ENCODE data around the gene ADGRL2.

Gene ADGRL2

GRCh38 chr1:81912383-81912782 is 111.6 kb downstream of the ADGRL2 start:
- DNase-seq (ENCODE audit: low spot score), result no peak

- no peak for DNase-seq (ENCODE audit: low spot score)
These were observed 115.2 kb downstream of the ADGRL2 start for GRCh38 chr1:81915937-81916336.

GRCh38 chr1:81920245-81920740 is 119.6 kb downstream of the ADGRL2 start:
- peak; percentile 84 for DNase-seq (ENCODE audit: low spot score)

GRCh38 chr1:81920886-81921285 is 120.2 kb downstream of the ADGRL2 start:
- DNase-seq (ENCODE audit: low spot score), result no peak

- no peak for DNase-seq (ENCODE audit: low spot score)
These were observed 120.6 kb downstream of the ADGRL2 start for GRCh38 chr1:81921344-81921743.

GRCh38 chr1:81921851-81922462 is 121.2 kb downstream of the ADGRL2 start:
- no peak for DNase-seq (ENCODE audit: low spot score)

- no peak for DNase-seq (ENCODE audit: low spot score)
These were observed 122.2 kb downstream of the ADGRL2 start for GRCh38 chr1:81922955-81923354.

GRCh38 chr1:81929106-81929505 is 128.4 kb downstream of the ADGRL2 start:
- DNase-seq (ENCODE audit: low spot score), result no peak

GRCh38 chr1:81936853-81937252 is 136.1 kb downstream of the ADGRL2 start:
- no peak for DNase-seq (ENCODE audit: low spot score)

GRCh38 chr1:81937791-81938450 is 137.2 kb downstream of the ADGRL2 start:
- no peak for DNase-seq (ENCODE audit: low spot score)

- no peak for DNase-seq (ENCODE audit: low spot score)
These were observed 147.8 kb downstream of the ADGRL2 start for GRCh38 chr1:81948495-81948894.

- no peak for DNase-seq (ENCODE audit: low spot score)
These were observed 148.7 kb downstream of the ADGRL2 start for GRCh38 chr1:81949421-81949820.

GRCh38 chr1:81950037-81950436 is 149.3 kb downstream of the ADGRL2 start:
- no peak for DNase-seq (ENCODE audit: low spot score)

GRCh38 chr1:81950591-81951244 is 150.0 kb downstream of the ADGRL2 start:
- no peak for DNase-seq (ENCODE audit: low spot score)

- no peak for DNase-seq (ENCODE audit: low spot score)
These were observed 153.8 kb downstream of the ADGRL2 start for GRCh38 chr1:81954534-81955020.

GRCh38 chr1:81967951-81968350 is 167.2 kb downstream of the ADGRL2 start:
- DNase-seq (ENCODE audit: low spot score), result no peak

GRCh38 chr1:81970416-81970815 is 169.7 kb downstream of the ADGRL2 start:
- no peak for DNase-seq (ENCODE audit: low spot score)

GRCh38 chr1:81974222-81974841 is 173.6 kb downstream of the ADGRL2 start:
- DNase-seq (ENCODE audit: low spot score), result no peak

GRCh38 chr1:81974883-81975555 is 174.3 kb downstream of the ADGRL2 start:
- DNase-seq (ENCODE audit: low spot score), result no peak

- DNase-seq (ENCODE audit: low spot score), result no peak
These were observed 175.8 kb downstream of the ADGRL2 start for GRCh38 chr1:81976539-81976938.

GRCh38 chr1:81978945-81979344 is 178.2 kb downstream of the ADGRL2 start:
- no peak for DNase-seq (ENCODE audit: low spot score)

- no peak for DNase-seq (ENCODE audit: low spot score)
These were observed 181.8 kb downstream of the ADGRL2 start for GRCh38 chr1:81982523-81982922.

Measured in COLO829 (cell line).